ENCODE results near the gene MCC. TPM values are rescaled to one million over a fixed set of nuclear protein-coding genes. Genes with fewer than 3 reads are reported as not detected.

The MCC gene
- total RNA-seq, 1 donor from 2014 or later: 26.9 TPM

GRCh38 chr5:113296676-113297075, 191.6 kb downstream of the MCC start:
- Histone ChIP-seq H3K9ac (ENCODE audit: low read length) (no peak overlapping the region), H3K79me2 (ENCODE audit: insufficient read depth, low read length) (peaks cover 19% of the 10 kb centered on the region), H3K9me3 (ENCODE audit: insufficient read depth, low read depth, low read length) (no peaks in the 10 kb centered on the region), H3K4me2 (ENCODE audit: low read length) (no peak overlapping the region), H3K4me3 (ENCODE audit: insufficient read depth, low read depth, low read length) (no peak overlapping the region), H3K27me3 (ENCODE audit: insufficient read depth, low read length) (no peaks in the 10 kb centered on the region), H3K4me1 (ENCODE audit: insufficient read depth, low read length) (peaks cover 14% of the 10 kb centered on the region), H4K20me1 (ENCODE audit: insufficient read depth, low read length) (peaks cover 14% of the 10 kb centered on the region), H3K36me3 (ENCODE audit: insufficient read depth, low read length) (no peaks in the 10 kb centered on the region), H2AFZ (ENCODE audit: low read depth, low read length) (no peak overlapping the region), H3K27ac (ENCODE audit: low read depth, low read length) (no peak overlapping the region)
- Mint-ChIP-seq H3K27me3 (ENCODE audit: low read depth, unreplicated experiment) (peaks cover 2% of the 10 kb centered on the region), H3K4me3 (ENCODE audit: unreplicated experiment) (no peak overlapping the region), H3K27ac (ENCODE audit: unreplicated experiment) (peak overlapping the region; percentile 6), H3K36me3 (ENCODE audit: low read depth, unreplicated experiment) (peaks cover 2% of the 10 kb centered on the region), H3K9me3 (ENCODE audit: unreplicated experiment) (no peaks in the 10 kb centered on the region), H3K4me1 (ENCODE audit: low read depth, unreplicated experiment) (peaks cover 24% of the 10 kb centered on the region)
- TF ChIP-seq CTCF (IDR thresholded peaks at IDR 0.05; ENCODE audit: insufficient read depth, low read depth, low read length) (no peak), EZH2 (IDR thresholded peaks at IDR 0.05; ENCODE audit: insufficient read depth, low read length) (no peak)
- DNase-seq (ENCODE audit: low read depth) (no peak), FAIRE-seq (no peak)

GRCh38 chr5:113295111-113295539, 193.1 kb downstream of the MCC start:
- H3K27ac Mint-ChIP-seq (ENCODE audit: unreplicated experiment): peak overlapping the region; percentile 42

More at GRCh38 chr5:113295111-113295539, 193.1 kb downstream of the MCC start:
- Histone ChIP-seq H3K79me2 (ENCODE audit: insufficient read depth, low read length) (peaks cover 32% of the 10 kb centered on the region), H3K4me3 (ENCODE audit: insufficient read depth, low read depth, low read length) (peak overlapping the region; percentile 91), H3K9ac (ENCODE audit: low read length) (peak overlapping the region; percentile 88), H3K9me3 (ENCODE audit: insufficient read depth, low read depth, low read length) (no peaks in the 10 kb centered on the region), H3K36me3 (ENCODE audit: insufficient read depth, low read length) (no peaks in the 10 kb centered on the region), H2AFZ (ENCODE audit: low read depth, low read length) (no peak overlapping the region), H4K20me1 (ENCODE audit: insufficient read depth, low read length) (peaks cover 24% of the 10 kb centered on the region), H3K4me2 (ENCODE audit: low read length) (peak overlapping the region; percentile 94), H3K4me1 (ENCODE audit: insufficient read depth, low read length) (peaks cover 14% of the 10 kb centered on the region), H3K27ac (ENCODE audit: low read depth, low read length) (no peak overlapping the region), H3K27me3 (ENCODE audit: insufficient read depth, low read length) (no peaks in the 10 kb centered on the region)
- DNase-seq (ENCODE audit: low read depth) (no peak), FAIRE-seq (no peak)
- Mint-ChIP-seq H3K4me1 (ENCODE audit: low read depth, unreplicated experiment) (peaks cover 24% of the 10 kb centered on the region), H3K9me3 (ENCODE audit: unreplicated experiment) (no peaks in the 10 kb centered on the region), H3K36me3 (ENCODE audit: low read depth, unreplicated experiment) (peaks cover 2% of the 10 kb centered on the region), H3K27me3 (ENCODE audit: low read depth, unreplicated experiment) (no peaks in the 10 kb centered on the region), H3K4me3 (ENCODE audit: unreplicated experiment) (peak overlapping the region; percentile 87)
- no peak for TF ChIP-seq CTCF (IDR thresholded peaks at IDR 0.05; ENCODE audit: insufficient read depth, low read depth, low read length)
- TF ChIP-seq EZH2 (IDR thresholded peaks at IDR 0.05; ENCODE audit: insufficient read depth, low read length): no peak
